ENCODE results near the gene RAD23B. TPM values are rescaled to one million over a fixed set of nuclear protein-coding genes. Genes with fewer than 3 reads are reported as not detected.
A peak's percentile ranks its signal among the peaks of the same experiment; 100 is the strongest.

The RAD23B gene
- total and polyA plus RNA-seq, 2 of the 13 experiments (the other 11 are each of a cell fraction or from before 2014, with no cell fraction given) = 133 to 156 TPM

DNA sequence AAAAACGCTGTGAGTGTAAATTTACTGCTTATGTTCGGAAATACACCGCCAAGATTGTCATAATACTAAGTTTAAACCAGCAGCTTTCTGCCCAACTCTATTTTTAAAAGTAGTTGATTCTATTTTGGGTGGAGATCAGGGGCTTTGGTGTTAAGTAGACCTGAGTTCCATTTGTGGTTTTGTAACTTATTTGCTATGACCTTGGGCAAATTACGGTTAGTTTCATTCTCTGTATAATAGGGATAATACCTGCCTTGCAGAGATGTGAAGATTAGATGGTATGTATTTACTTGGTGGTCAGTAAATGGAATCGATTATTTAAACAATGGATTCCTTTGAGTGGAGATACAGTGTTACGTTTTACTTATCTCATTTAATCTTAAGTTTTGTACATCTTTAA lies 1.6 kb downstream of the RAD23B start (continued):
- TF ChIP-seq ZNF660 (CRISPR knock-in tag; IDR thresholded peaks at IDR 0.05; ENCODE audit: borderline replicate concordance, low read depth) (no peak), ZNF83 (CRISPR knock-in tag; IDR thresholded peaks at IDR 0.05; ENCODE audit: borderline replicate concordance) (no peak), ZNF850 (CRISPR knock-in tag; conservative IDR thresholded peaks at IDR 0.05) (no peak), ZNF503 (CRISPR knock-in tag; IDR thresholded peaks at IDR 0.05) (peak; percentile 61), SIX4 (CRISPR knock-in tag; IDR thresholded peaks at IDR 0.05) (no peak), ZNF563 (CRISPR knock-in tag; IDR thresholded peaks at IDR 0.05) (no peak), ZNF350 (CRISPR knock-in tag; IDR thresholded peaks at IDR 0.05; ENCODE audit: borderline replicate concordance, low read depth) (no peak), ZNF160 (CRISPR knock-in tag; IDR thresholded peaks at IDR 0.05) (no peak), KLF6 (CRISPR knock-in tag; IDR thresholded peaks at IDR 0.05) (peak; percentile 43; the same call in 1 of the 2 replicates), CCDC6 (CRISPR knock-in tag; IDR thresholded peaks at IDR 0.05) (no peak), ZNF562 (CRISPR knock-in tag; IDR thresholded peaks at IDR 0.05; ENCODE audit: borderline replicate concordance) (no peak), ZNF670 (CRISPR knock-in tag; IDR thresholded peaks at IDR 0.05; ENCODE audit: borderline replicate concordance) (no peak), ZNF264 (CRISPR knock-in tag; IDR thresholded peaks at IDR 0.05) (no peak; the same call in 1 of the 2 replicates), GATAD2A (CRISPR knock-in tag; IDR thresholded peaks at IDR 0.05) (peak; percentile 81), MED1 (CRISPR knock-in tag; IDR thresholded peaks at IDR 0.05) (peak; percentile 64), PLRG1 (conservative IDR thresholded peaks at IDR 0.05) (no peak), ZNF235 (CRISPR knock-in tag; IDR thresholded peaks at IDR 0.05; ENCODE audit: borderline replicate concordance) (no peak), ISL2 (CRISPR knock-in tag; IDR thresholded peaks at IDR 0.05) (peak; percentile 87), CREB1 (IDR thresholded peaks at IDR 0.05) (no peak), CREB1 (CRISPR knock-in tag; IDR thresholded peaks at IDR 0.05) (peak; percentile 77), WIZ (CRISPR knock-in tag; IDR thresholded peaks at IDR 0.05) (no peak), ZNF652 (CRISPR knock-in tag; IDR thresholded peaks at IDR 0.05; ENCODE audit: borderline replicate concordance, low read depth) (no peak), AHR (CRISPR knock-in tag; IDR thresholded peaks at IDR 0.05) (no peak), ZNF18 (CRISPR knock-in tag; IDR thresholded peaks at IDR 0.05; ENCODE audit: insufficient replicate concordance) (no peak), ZNF292 (CRISPR knock-in tag; IDR thresholded peaks at IDR 0.05; ENCODE audit: borderline replicate concordance, low read depth) (no peak)
- TF ChIP-seq, protein P1, sequence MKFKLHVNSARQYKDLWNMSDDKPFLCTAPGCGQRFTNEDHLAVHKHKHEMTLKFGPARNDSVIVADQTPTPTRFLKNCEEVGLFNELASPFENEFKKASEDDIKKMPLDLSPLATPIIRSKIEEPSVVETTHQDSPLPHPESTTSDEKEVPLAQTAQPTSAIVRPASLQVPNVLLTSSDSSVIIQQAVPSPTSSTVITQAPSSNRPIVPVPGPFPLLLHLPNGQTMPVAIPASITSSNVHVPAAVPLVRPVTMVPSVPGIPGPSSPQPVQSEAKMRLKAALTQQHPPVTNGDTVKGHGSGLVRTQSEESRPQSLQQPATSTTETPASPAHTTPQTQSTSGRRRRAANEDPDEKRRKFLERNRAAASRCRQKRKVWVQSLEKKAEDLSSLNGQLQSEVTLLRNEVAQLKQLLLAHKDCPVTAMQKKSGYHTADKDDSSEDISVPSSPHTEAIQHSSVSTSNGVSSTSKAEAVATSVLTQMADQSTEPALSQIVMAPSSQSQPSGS (CRISPR knock-in tag; IDR thresholded peaks at IDR 0.05) = no peak
- TF ChIP-seq, protein P2, sequence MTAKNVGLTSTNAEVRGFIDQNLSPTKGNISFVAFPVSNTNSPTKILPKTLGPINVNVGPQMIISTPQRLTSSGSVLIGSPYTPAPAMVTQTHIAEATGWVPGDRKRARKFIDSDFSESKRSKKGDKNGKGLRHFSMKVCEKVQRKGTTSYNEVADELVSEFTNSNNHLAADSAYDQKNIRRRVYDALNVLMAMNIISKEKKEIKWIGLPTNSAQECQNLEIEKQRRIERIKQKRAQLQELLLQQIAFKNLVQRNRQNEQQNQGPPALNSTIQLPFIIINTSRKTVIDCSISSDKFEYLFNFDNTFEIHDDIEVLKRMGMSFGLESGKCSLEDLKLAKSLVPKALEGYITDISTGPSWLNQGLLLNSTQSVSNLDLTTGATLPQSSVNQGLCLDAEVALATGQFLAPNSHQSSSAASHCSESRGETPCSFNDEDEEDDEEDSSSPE (CRISPR knock-in tag; IDR thresholded peaks at IDR 0.05) = no peak

All from HepG2 (cell line).